Measurements from ENCODE around the gene LRWD1. TPM values are rescaled to one million over a fixed set of nuclear protein-coding genes. Genes with fewer than 3 reads are reported as not detected.

LRWD1 gene
- total RNA-seq, 1 donor from 2014 or later: 22.1 TPM

GRCh38 chr7:102455596-102455995, 9.2 kb upstream of the LRWD1 start:
- TF ChIP-seq CTCF (IDR thresholded peaks at IDR 0.05): no peak
- no peaks in the 10 kb centered on the region for H3K27me3 Mint-ChIP-seq (ENCODE audit: unreplicated experiment)
- H3K4me3 Mint-ChIP-seq (ENCODE audit: unreplicated experiment): no peak overlapping the region
- DNase-seq (ENCODE audit: extremely low spot score, unreplicated experiment): no peak
- no peaks in the 10 kb centered on the region for H3K4me1 Mint-ChIP-seq (ENCODE audit: unreplicated experiment)
- no peak overlapping the region for H3K27ac Mint-ChIP-seq (ENCODE audit: unreplicated experiment)
- no peaks in the 10 kb centered on the region for H3K9me3 Mint-ChIP-seq (ENCODE audit: unreplicated experiment)
- H3K36me3 Mint-ChIP-seq (ENCODE audit: unreplicated experiment): peaks cover 4% of the 10 kb centered on the region

GRCh38 chr7:102456327-102456726, 8.5 kb upstream of the LRWD1 start:
- H3K4me3 Mint-ChIP-seq (ENCODE audit: unreplicated experiment): no peak overlapping the region
- peaks cover 4% of the 10 kb centered on the region for H3K36me3 Mint-ChIP-seq (ENCODE audit: unreplicated experiment)
- no peaks in the 10 kb centered on the region for H3K9me3 Mint-ChIP-seq (ENCODE audit: unreplicated experiment)
- no peaks in the 10 kb centered on the region for H3K27me3 Mint-ChIP-seq (ENCODE audit: unreplicated experiment)
- no peak for TF ChIP-seq CTCF (IDR thresholded peaks at IDR 0.05)
- no peak for DNase-seq (ENCODE audit: extremely low spot score, unreplicated experiment)
- H3K27ac Mint-ChIP-seq (ENCODE audit: unreplicated experiment): no peak overlapping the region
- no peaks in the 10 kb centered on the region for H3K4me1 Mint-ChIP-seq (ENCODE audit: unreplicated experiment)

GRCh38 chr7:102457352-102457924, 7.3 kb upstream of the LRWD1 start:
- Mint-ChIP-seq H3K4me1 (ENCODE audit: unreplicated experiment) (peaks cover under 1% of the 10 kb centered on the region), H3K27ac (ENCODE audit: unreplicated experiment) (no peak overlapping the region), H3K36me3 (ENCODE audit: unreplicated experiment) (peaks cover 4% of the 10 kb centered on the region), H3K27me3 (ENCODE audit: unreplicated experiment) (no peaks in the 10 kb centered on the region), H3K9me3 (ENCODE audit: unreplicated experiment) (no peaks in the 10 kb centered on the region), H3K4me3 (ENCODE audit: unreplicated experiment) (no peak overlapping the region)
- no peak for TF ChIP-seq CTCF (IDR thresholded peaks at IDR 0.05)
- no peak for DNase-seq (ENCODE audit: extremely low spot score, unreplicated experiment)

GRCh38 chr7:102459221-102459844, 5.5 kb upstream of the LRWD1 start:
- DNase-seq (ENCODE audit: extremely low spot score, unreplicated experiment): no peak
- TF ChIP-seq CTCF (IDR thresholded peaks at IDR 0.05): no peak
- Mint-ChIP-seq H3K9me3 (ENCODE audit: unreplicated experiment) (no peaks in the 10 kb centered on the region), H3K36me3 (ENCODE audit: unreplicated experiment) (peaks cover 6% of the 10 kb centered on the region), H3K27me3 (ENCODE audit: unreplicated experiment) (no peaks in the 10 kb centered on the region), H3K4me1 (ENCODE audit: unreplicated experiment) (peaks cover 10% of the 10 kb centered on the region), H3K4me3 (ENCODE audit: unreplicated experiment) (no peak overlapping the region), H3K27ac (ENCODE audit: unreplicated experiment) (no peak overlapping the region)

- Mint-ChIP-seq H3K4me1 (ENCODE audit: unreplicated experiment) (peaks cover 11% of the 10 kb centered on the region), H3K27me3 (ENCODE audit: unreplicated experiment) (no peaks in the 10 kb centered on the region), H3K9me3 (ENCODE audit: unreplicated experiment) (no peaks in the 10 kb centered on the region), H3K36me3 (ENCODE audit: unreplicated experiment) (peaks cover 6% of the 10 kb centered on the region), H3K27ac (ENCODE audit: unreplicated experiment) (no peak overlapping the region), H3K4me3 (ENCODE audit: unreplicated experiment) (no peak overlapping the region)
- no peak for TF ChIP-seq CTCF (IDR thresholded peaks at IDR 0.05)
- DNase-seq (ENCODE audit: extremely low spot score, unreplicated experiment): no peak
Measured at GRCh38 chr7:102460467-102460866, 4.3 kb upstream of the LRWD1 start.

All from osteocyte (in vitro differentiated cells).